ENCODE data around the gene SLC6A18. TPM values are rescaled to one million over a fixed set of nuclear protein-coding genes. Genes with fewer than 3 reads are reported as not detected.

The SLC6A18 gene
- total and polyA plus RNA-seq, 2 of the 13 experiments (the other 11 are each of a cell fraction or from before 2014, with no cell fraction given), result not detected

DNA sequence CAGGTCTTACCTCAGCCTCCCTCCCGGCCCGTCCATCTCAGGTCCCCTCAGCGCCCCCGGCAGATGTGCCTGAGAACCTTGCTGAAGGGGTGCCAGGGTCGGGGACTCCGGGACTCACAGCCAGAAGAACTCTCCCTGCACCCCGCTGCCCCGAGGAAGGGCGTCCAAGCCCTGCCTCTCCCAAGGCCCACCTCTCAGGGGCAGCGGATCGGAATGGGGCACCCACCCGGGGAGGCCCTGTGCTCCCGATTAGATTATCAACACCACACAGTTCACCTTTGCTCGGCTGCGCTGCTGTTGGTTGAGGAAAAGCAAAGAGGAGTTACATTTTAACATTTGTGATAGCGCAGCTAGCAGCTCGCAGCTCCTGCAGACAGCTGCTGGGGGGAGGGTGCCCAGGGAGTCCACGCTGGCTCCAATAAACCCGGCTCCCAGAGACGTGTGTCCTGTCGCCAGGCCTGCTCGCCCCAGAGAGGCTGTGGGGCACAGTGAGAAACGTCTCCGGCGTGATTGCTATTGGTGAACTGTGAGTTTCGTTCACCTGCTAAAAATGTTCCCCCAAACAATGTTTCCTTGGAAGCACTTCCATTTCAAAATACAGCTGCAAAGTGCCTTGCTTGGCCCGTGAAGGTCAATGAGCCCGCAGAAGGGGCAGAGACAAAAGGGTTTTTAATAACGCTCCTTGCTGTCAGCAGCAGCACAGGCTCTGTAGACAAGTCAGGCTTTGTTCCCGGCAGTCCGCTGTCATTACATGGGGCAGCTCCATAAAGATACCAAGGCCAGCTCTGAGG, 42.4 kb upstream of the SLC6A18 start (continued):
- TF ChIP-seq, protein P1, sequence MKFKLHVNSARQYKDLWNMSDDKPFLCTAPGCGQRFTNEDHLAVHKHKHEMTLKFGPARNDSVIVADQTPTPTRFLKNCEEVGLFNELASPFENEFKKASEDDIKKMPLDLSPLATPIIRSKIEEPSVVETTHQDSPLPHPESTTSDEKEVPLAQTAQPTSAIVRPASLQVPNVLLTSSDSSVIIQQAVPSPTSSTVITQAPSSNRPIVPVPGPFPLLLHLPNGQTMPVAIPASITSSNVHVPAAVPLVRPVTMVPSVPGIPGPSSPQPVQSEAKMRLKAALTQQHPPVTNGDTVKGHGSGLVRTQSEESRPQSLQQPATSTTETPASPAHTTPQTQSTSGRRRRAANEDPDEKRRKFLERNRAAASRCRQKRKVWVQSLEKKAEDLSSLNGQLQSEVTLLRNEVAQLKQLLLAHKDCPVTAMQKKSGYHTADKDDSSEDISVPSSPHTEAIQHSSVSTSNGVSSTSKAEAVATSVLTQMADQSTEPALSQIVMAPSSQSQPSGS (CRISPR knock-in tag; IDR thresholded peaks at IDR 0.05), result peak; percentile 54
- TF ChIP-seq ZNF775 (CRISPR knock-in tag; IDR thresholded peaks at IDR 0.05; ENCODE audit: borderline replicate concordance), result no peak
- peak; percentile 43; the same call in 1 of the 2 replicates for TF ChIP-seq ZBTB20 (CRISPR knock-in tag; IDR thresholded peaks at IDR 0.05; ENCODE audit: borderline replicate concordance, low read depth)
- TF ChIP-seq ZFAT (CRISPR knock-in tag; conservative IDR thresholded peaks at IDR 0.05), result no peak
- no peak; the same call in 1 of the 2 replicates for TF ChIP-seq ZBTB42 (CRISPR knock-in tag; IDR thresholded peaks at IDR 0.05)
- peak; percentile 46; the same call in 1 of the 2 replicates for TF ChIP-seq GFI1 (CRISPR knock-in tag; IDR thresholded peaks at IDR 0.05; ENCODE audit: borderline replicate concordance)
- TF ChIP-seq THAP11 (CRISPR knock-in tag; IDR thresholded peaks at IDR 0.05), result peak; percentile 25
- no peak for TF ChIP-seq GTF3A (CRISPR knock-in tag; conservative IDR thresholded peaks at IDR 0.05)
- TF ChIP-seq ZNF550 (CRISPR knock-in tag; IDR thresholded peaks at IDR 0.05; ENCODE audit: borderline replicate concordance), result no peak
- peak; percentile 60; the same call in 1 of the 2 replicates for TF ChIP-seq HIVEP1 (CRISPR knock-in tag; IDR thresholded peaks at IDR 0.05)
- no peak for TF ChIP-seq EEA1 (CRISPR knock-in tag; IDR thresholded peaks at IDR 0.05; ENCODE audit: borderline replicate concordance)
- TF ChIP-seq ZNF891 (CRISPR knock-in tag; IDR thresholded peaks at IDR 0.05), result no peak; the same call in 1 of the 2 replicates
- no peak for TF ChIP-seq MAZ (IDR thresholded peaks at IDR 0.05; ENCODE audit: borderline replicate concordance, low read depth, low read length)
- TF ChIP-seq MAZ (CRISPR knock-in tag; IDR thresholded peaks at IDR 0.05; ENCODE audit: low read depth), result 0 out of 2 replicates have a peak, but pooled peaks have one; percentile 55
- TF ChIP-seq SRY (CRISPR knock-in tag; IDR thresholded peaks at IDR 0.05), result 0 out of 2 replicates have a peak, but pooled peaks have one; percentile 30
- TF ChIP-seq CBX1 (IDR thresholded peaks at IDR 0.05; ENCODE audit: low read depth), result no peak
- TF ChIP-seq TAF1 (CRISPR knock-in tag; IDR thresholded peaks at IDR 0.05), result peak; percentile 69
- 0 out of 2 replicates have a peak, but pooled peaks have one; percentile 22 for TF ChIP-seq RFXAP (CRISPR knock-in tag; IDR thresholded peaks at IDR 0.05; ENCODE audit: borderline replicate concordance)
- TF ChIP-seq ZNF589 (CRISPR knock-in tag; conservative IDR thresholded peaks at IDR 0.05), result no peak
- TF ChIP-seq SOX6 (IDR thresholded peaks at IDR 0.05), result no peak
- TF ChIP-seq SOX6 (CRISPR knock-in tag; IDR thresholded peaks at IDR 0.05), result peak; percentile 85
- peak; percentile 71 for TF ChIP-seq NR2F6 (IDR thresholded peaks at IDR 0.05)
- TF ChIP-seq NR2F6 (CRISPR knock-in tag; IDR thresholded peaks at IDR 0.05), result peak; percentile 67
- TF ChIP-seq, protein P2, sequence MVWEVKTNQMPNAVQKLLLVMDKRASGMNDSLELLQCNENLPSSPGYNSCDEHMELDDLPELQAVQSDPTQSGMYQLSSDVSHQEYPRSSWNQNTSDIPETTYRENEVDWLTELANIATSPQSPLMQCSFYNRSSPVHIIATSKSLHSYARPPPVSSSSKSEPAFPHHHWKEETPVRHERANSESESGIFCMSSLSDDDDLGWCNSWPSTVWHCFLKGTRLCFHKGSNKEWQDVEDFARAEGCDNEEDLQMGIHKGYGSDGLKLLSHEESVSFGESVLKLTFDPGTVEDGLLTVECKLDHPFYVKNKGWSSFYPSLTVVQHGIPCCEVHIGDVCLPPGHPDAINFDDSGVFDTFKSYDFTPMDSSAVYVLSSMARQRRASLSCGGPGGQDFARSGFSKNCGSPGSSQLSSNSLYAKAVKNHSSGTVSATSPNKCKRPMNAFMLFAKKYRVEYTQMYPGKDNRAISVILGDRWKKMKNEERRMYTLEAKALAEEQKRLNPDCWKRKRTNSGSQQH (CRISPR knock-in tag; IDR thresholded peaks at IDR 0.05; ENCODE audit: low read depth), result no peak
- TF ChIP-seq GATAD2A (CRISPR knock-in tag; IDR thresholded peaks at IDR 0.05), result peak; percentile 51
- TF ChIP-seq ZNF263 (CRISPR knock-in tag; IDR thresholded peaks at IDR 0.05), result peak; percentile 70; the same call in 1 of the 2 replicates
- no peak for TF ChIP-seq STAT5B (CRISPR knock-in tag; IDR thresholded peaks at IDR 0.05)
- no peak for TF ChIP-seq ZNF703 (CRISPR knock-in tag; IDR thresholded peaks at IDR 0.05; ENCODE audit: borderline replicate concordance)
- peak; percentile 84 for TF ChIP-seq RBFOX2 (IDR thresholded peaks at IDR 0.05; ENCODE audit: low read depth, low read length)
- TF ChIP-seq ZSCAN31 (CRISPR knock-in tag; IDR thresholded peaks at IDR 0.05; ENCODE audit: low read depth), result no peak; the same call in none of the 2 replicates
- no peak for TF ChIP-seq ZNF75D (CRISPR knock-in tag; IDR thresholded peaks at IDR 0.05; ENCODE audit: borderline replicate concordance)

All from HepG2 (cell line).